Ascending aorta (tissue), 2 donors: ENCODE measurements around the gene ZNF532. TPM values are rescaled to one million over a fixed set of nuclear protein-coding genes. Genes with fewer than 3 reads are reported as not detected.
A peak's percentile ranks its signal among the peaks of the same experiment; 100 is the strongest.

ENCODE experiments used
- DNase-seq, 2 donors: peaks; one replicate each; pipeline ENCODE4 v3.0.0-alpha.2; 2019; ENCODE audit warnings: low spot score in 2 of 2
- H3K27ac ChIP-seq, 2 donors: fragments of 200-600 bp; sonication (generic); one replicate each; pipeline ENCODE4 v1.5.1; 2016 to 2017; ENCODE audit warnings: mild to moderate bottlenecking in 1 of 2
- H3K27me3 ChIP-seq: fragments of 200-600 bp; sonication (generic); one replicate; pipeline ENCODE4 v1.5.1; 2017
- H3K36me3 ChIP-seq, 2 donors: fragments of 200-600 bp; sonication (generic); one replicate each; pipeline ENCODE4 v1.5.1; 2016
- H3K4me1 ChIP-seq, 2 donors: fragments of 200-600 bp; sonication (generic); one replicate each; pipeline ENCODE4 v1.5.1; 2016 to 2017; ENCODE audit warnings: mild to moderate bottlenecking in 1 of 2
- H3K4me3 ChIP-seq, 2 donors: fragments of 200-600 bp; sonication (generic); one replicate each; pipeline ENCODE4 v1.5.1; 2016 to 2017; ENCODE audit warnings: mild to moderate bottlenecking in 1 of 2
- H3K9me3 ChIP-seq, 2 donors: fragments of 200-600 bp; sonication (generic); one replicate each; pipeline ENCODE4 v1.5.1; 2016
- CTCF ChIP-seq, 3 experiments: fragments of 200-600 bp in 2 of 3; fragments of 450-650 bp in 1 of 3; sonication (generic) in 2 of 3; IDR thresholded peaks; one replicate each; pipeline ENCODE4 v1.5.1; 2016 to 2019; ENCODE audit warnings: antibody characterized with exemption in 3 of 3, mild to moderate bottlenecking in 1 of 3, moderate library complexity in 1 of 3
- intact Hi-C: fragments of 100-400 bp; cut with DNase I; formaldehyde crosslinking; loops from one replicate; pipeline ENCODE4 v1.15.1; 2023
- total RNA-seq: library from RNA; depleted of rRNA; stranded (reverse); fragments of >200 nt; gene quantifications from one replicate; pipeline ENCODE4 v1.1.0, GENCODE V29; 2016

The ZNF532 gene
- total RNA-seq, 1 donor from 2014 or later = 161 TPM

- no peak for TF ChIP-seq CTCF (IDR thresholded peaks at IDR 0.05)
- H3K4me1 ChIP-seq = peaks cover under 1 to 54% of the 10 kb centered on the region in 2 donors
- peak overlapping the region in 1 of 2 donors; percentile 52 for H3K4me3 ChIP-seq
- H3K9me3 ChIP-seq = no peaks in the 10 kb centered on the region
- no peak for DNase-seq
- intact Hi-C loops = loop anchor here (5.0 kb wide), 1 partner anchor 40 kb away; no protein-coding TSS in a partner anchor
- H3K27ac ChIP-seq = peak overlapping the region; percentile 79 to 86
- H3K36me3 ChIP-seq = no peaks in the 10 kb centered on the region
- H3K27me3 ChIP-seq = no peaks in the 10 kb centered on the region
These were observed 27.8 kb downstream of the ZNF532 start for GRCh38 chr18:58892488-58892887.

- Histone ChIP-seq H3K27ac (peak overlapping the region; percentile 79 to 86), H3K4me3 (no peak overlapping the region), H3K4me1 (peaks cover 0 to 47% of the 10 kb centered on the region in 2 donors), H3K27me3 (no peaks in the 10 kb centered on the region), H3K36me3 (no peaks in the 10 kb centered on the region), H3K9me3 (no peaks in the 10 kb centered on the region)
- no peak for DNase-seq
- intact Hi-C loops = loop anchor here (5.0 kb wide), 1 partner anchor 41 kb away; no protein-coding TSS in a partner anchor
- TF ChIP-seq CTCF (IDR thresholded peaks at IDR 0.05) = no peak
These were observed 28.9 kb downstream of the ZNF532 start for GRCh38 chr18:58893388-58894099.

GRCh38 chr18:58894930-58895329 is 30.3 kb downstream of the ZNF532 start:
- intact Hi-C loops = loop anchor here (5.0 kb wide), 1 partner anchor 43 kb away; no protein-coding TSS in a partner anchor
- Histone ChIP-seq H3K9me3 (no peaks in the 10 kb centered on the region), H3K4me1 (peaks cover 0 to 55% of the 10 kb centered on the region in 2 donors), H3K36me3 (no peaks in the 10 kb centered on the region), H3K27me3 (no peaks in the 10 kb centered on the region), H3K4me3 (no peak overlapping the region), H3K27ac (peak overlapping the region; percentile 79 to 86)
- DNase-seq = no peak
- no peak for TF ChIP-seq CTCF (IDR thresholded peaks at IDR 0.05)

GRCh38 chr18:58895385-58895784 is 30.7 kb downstream of the ZNF532 start:
- Histone ChIP-seq H3K4me3 (no peak overlapping the region), H3K27me3 (no peaks in the 10 kb centered on the region), H3K27ac (peak overlapping the region; percentile 79 to 86), H3K9me3 (no peaks in the 10 kb centered on the region), H3K36me3 (no peaks in the 10 kb centered on the region), H3K4me1 (peaks cover 0 to 59% of the 10 kb centered on the region in 2 donors)
- no peak for TF ChIP-seq CTCF (IDR thresholded peaks at IDR 0.05)
- intact Hi-C loops = no loop called here
- no peak for DNase-seq

- H3K9me3 ChIP-seq = no peaks in the 10 kb centered on the region
- H3K27ac ChIP-seq = peak overlapping the region; percentile 79 to 86
- no peak for DNase-seq
- no peak overlapping the region for H3K4me3 ChIP-seq
- H3K36me3 ChIP-seq = peaks cover 2 to 6% of the 10 kb centered on the region in 2 donors
- peaks cover 0 to 53% of the 10 kb centered on the region in 2 donors for H3K4me1 ChIP-seq
- H3K27me3 ChIP-seq = no peaks in the 10 kb centered on the region
- intact Hi-C loops = no loop called here
- no peak for TF ChIP-seq CTCF (IDR thresholded peaks at IDR 0.05)
These were observed 31.6 kb downstream of the ZNF532 start for GRCh38 chr18:58896268-58896667.
